AG04449 (cell line): ENCODE data around the gene CDH2.

ENCODE experiments used
- CTCF ChIA-PET: fragments of 350-600 bp; formaldehyde crosslinking; extraction: SDS; loops from one replicate; lab custom pipeline; 2021; ENCODE audit warnings: antibody characterized with exemption; lab: Yijun Ruan, JAX
- POLR2A ChIA-PET: fragments of 400-600, 350-600 bp; formaldehyde crosslinking; extraction: SDS; loops from one replicate; lab custom pipeline; 2020; ENCODE audit warnings: antibody characterized with exemption, inconsistent platforms; lab: Yijun Ruan, JAX
- DNase-seq: peaks from one replicate; pipeline ENCODE4 v3.0.0-alpha.2; 2010; ENCODE audit warnings: low read depth, low spot score
- H3K4me3 ChIP-seq: 2 replicates; pipeline ENCODE4 v1.5.1; 2011; ENCODE audit warnings: low read depth, mild to moderate bottlenecking, control low read depth, low read length
- CTCF ChIP-seq: IDR thresholded peaks from one replicate; pipeline ENCODE4 v1.5.1; 2011; ENCODE audit warnings: mild to moderate bottlenecking, moderate library complexity, low read length, control low read depth, inconsistent platforms; ENCODE audit not compliant: insufficient read depth; ENCODE audit errors: missing control alignments

CDH2 gene

DNA sequence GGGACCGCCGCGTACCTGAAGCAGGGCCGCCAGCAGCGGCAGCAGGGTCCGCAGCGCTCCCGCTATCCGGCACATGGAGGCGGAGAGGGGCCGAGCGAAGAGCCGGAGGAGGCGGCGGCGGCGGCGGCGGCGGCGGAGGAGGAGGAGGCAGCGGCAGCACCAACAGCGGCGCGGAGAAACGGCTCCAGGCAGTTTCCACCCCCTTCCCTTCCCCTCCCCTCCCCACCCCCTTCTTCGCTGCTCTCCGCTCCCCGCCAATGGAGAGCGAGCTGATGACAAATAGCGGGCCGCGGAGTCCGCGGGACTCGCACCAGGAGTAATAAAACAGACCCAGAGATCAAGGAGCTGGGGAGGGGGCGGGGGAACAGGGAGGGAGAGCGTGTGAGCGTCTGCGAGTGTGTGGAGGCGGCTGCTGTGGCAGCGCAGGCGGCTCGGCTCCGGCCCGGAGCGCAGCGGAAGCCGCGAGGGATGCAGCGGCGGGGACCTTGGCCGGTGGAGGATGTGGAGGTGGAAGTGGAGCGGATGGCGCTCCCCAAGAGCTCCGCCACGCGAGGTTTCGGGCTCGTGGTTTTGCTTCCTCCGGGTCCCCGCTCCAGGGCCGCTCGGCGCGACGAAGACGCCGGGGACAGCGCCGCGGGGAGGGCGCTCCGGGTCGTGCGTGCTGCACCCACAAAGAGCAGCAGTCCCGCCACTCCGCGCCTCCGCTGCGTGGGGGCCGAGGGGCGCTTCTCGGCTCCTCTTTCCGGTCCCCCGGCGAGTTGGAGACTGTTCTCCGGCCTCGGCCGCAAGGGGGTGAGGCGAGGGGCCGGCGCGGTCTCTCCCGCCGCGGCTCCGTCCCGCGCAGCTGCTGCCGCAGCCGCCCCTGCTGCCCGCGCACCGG is at the start of gene CDH2:
Gene CDH2 (minus strand): TSS at position 183 of the 880 bp plus-strand sequence. CDS start 108 bp downstream, at position 75.
- CTCF ChIA-PET: interaction anchor here (0.8 to 1.2 kb wide), 3 partner anchors 13 to 140 kb away, joined by 3 to 4 read pairs (median 3); no protein-coding TSS in a partner anchor
- TF ChIP-seq CTCF: peak; percentile 26
- POLR2A ChIA-PET: interaction anchor here (0.6 to 1.5 kb wide), 3 partner anchors 62 to 139 kb away, joined by 3 to 9 read pairs (median 4); no protein-coding TSS in a partner anchor
- H3K4me3 ChIP-seq: peak within 1 kb of the TSS; percentile 79
- peak; percentile 47 for DNase-seq

DNA sequence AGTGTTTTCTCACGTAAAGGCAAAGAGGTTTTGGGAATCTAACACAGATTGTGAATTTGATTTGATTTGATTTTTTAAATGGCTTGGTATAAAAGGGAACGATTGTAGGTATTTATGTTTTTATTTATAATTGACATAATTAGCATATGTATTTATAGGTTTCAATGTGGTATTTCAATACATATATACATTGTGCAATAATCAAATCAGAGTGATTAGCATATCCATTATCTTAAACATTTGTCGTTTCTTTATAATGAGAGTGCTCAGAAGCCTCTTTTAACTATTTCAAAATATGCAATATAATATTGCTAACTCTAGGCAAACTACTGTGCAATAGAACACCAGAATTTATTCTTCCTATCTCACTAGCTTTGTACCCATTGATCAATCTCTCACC is 35.1 kb upstream of the CDH2 start:
- CTCF ChIA-PET: no interaction called here
- H3K4me3 ChIP-seq: no peak overlapping the region
- POLR2A ChIA-PET: no interaction called here
- no peak for TF ChIP-seq CTCF
- DNase-seq: no peak

- H3K4me3 ChIP-seq: no peak overlapping the region
- ChIA-PET CTCF (no interaction called here), POLR2A (no interaction called here)
- DNase-seq: no peak
- no peak for TF ChIP-seq CTCF
These were observed 31.9 kb upstream of the CDH2 start for GRCh38 chr18:28208712-28209265.

DNA sequence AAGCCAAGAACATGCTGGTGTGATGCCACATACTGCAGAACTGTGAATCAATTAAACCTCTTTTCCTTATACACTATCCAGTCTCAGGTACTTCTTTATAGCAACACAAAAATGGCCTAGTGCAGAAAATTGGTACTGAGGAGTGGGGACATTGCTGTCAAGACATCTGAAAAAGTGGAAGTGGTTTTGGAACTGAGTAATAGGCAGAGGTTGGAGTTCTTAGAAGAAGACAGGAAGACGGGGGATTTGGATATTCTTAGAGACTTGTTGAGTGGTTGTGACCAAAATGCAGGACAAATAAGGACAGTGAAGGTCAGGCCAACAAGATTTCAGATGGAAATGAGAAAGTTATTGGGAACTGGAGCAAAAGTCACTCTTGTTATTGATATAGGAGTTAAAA is 31.3 kb upstream of the CDH2 start:
- DNase-seq: no peak
- CTCF ChIA-PET: no interaction called here
- TF ChIP-seq CTCF: no peak
- H3K4me3 ChIP-seq: no peak overlapping the region
- POLR2A ChIA-PET: no interaction called here

DNA sequence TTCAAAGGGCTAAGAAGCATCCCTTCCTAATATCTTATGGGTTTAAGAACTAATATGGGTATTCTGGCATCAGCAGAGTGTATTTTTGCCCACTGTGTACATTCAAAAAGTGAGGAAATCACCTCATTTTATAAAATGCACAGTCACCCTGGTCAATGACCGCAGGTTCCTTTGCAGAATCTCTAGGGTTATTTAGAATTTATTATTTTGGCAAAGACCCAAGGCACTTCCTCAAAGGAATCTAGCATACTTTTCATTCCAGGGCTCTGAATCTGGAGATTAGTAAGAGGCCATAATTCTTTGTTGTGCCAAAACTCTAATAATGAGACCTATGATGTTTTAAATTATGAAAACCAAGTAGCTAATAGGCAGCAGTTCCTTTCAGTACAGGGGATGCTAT is 27.2 kb upstream of the CDH2 start:
- no peak overlapping the region for H3K4me3 ChIP-seq
- ChIA-PET CTCF (no interaction called here), POLR2A (no interaction called here)
- no peak for TF ChIP-seq CTCF
- DNase-seq: peak; percentile 63

DNA sequence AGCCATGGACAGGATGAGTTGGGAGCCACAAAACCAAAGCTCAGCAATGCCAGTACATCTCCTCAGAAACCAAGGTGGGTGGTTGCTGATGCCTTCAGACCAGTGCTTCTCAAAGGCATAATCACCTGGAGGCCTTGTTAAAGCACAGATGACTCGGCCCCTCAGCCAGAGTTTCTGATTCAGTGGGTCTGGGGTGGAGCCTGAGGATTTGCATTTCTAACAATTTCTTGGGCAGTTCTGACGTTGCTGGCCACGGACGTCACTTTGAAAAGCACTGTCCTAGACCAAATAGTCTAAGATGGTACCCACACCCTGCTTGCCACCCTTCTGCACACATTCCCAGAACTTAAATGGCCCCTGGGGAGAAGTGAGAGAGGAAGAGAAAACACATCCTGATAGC is 24.1 kb upstream of the CDH2 start:
- ChIA-PET CTCF (no interaction called here), POLR2A (no interaction called here)
- no peak for TF ChIP-seq CTCF

More for the DNA sequence above, 24.1 kb upstream of the CDH2 start:
- no peak for DNase-seq
- H3K4me3 ChIP-seq: no peak overlapping the region
